Panc1 (cell line): Measurements from ENCODE around the gene KRT23. TPM values are rescaled to one million over a fixed set of nuclear protein-coding genes. Genes with fewer than 3 reads are reported as not detected.

Experiments used
- ATAC-seq: fragments of 200-7000 bp; cut with Tn5 transposase; 2 replicates; pipeline ENCODE4 v1.9.1; 2020; ENCODE audit warnings: mild to moderate bottlenecking, moderate library complexity
- BruUV-seq: library from RNA; stranded (reverse); fragments of 400-500 nt; replicated peaks from 2 replicates; lab custom pipeline; 2021; lab: Mats Ljungman, UMichigan
- CTCF ChIA-PET: fragments of 300-600 bp; sonication (Branson Sonifier 250); formaldehyde crosslinking; loops from one replicate; lab custom pipeline; 2022; ENCODE audit warnings: antibody characterized with exemption; lab: Charles Lee
- POLR2A ChIA-PET: fragments of 300-600 bp; sonication (Branson Sonifier 250); formaldehyde crosslinking; loops from one replicate; lab custom pipeline; 2022; ENCODE audit warnings: antibody characterized with exemption; lab: Charles Lee
- DNase-seq: peaks from one replicate; pipeline ENCODE4 v3.0.0-alpha.2; 2010; ENCODE audit warnings: low read depth, low spot score
- H3K27ac ChIP-seq: 2 replicates; pipeline ENCODE4 v1.5.1; 2011; ENCODE audit warnings: mild to moderate bottlenecking, low read length, inconsistent platforms
- H3K27me3 ChIP-seq: fragments of 200-500 bp; sonication (Bioruptor generic); 2 replicates; pipeline ENCODE4 v1.6.0; 2014; ENCODE audit warnings: low read length, inconsistent platforms; ENCODE audit not compliant: control insufficient read depth, insufficient read depth
- H3K36me3 ChIP-seq: fragments of 200-500 bp; sonication (Bioruptor generic); 2 replicates; pipeline ENCODE4 v1.5.1; 2014; ENCODE audit warnings: inconsistent platforms, mild to moderate bottlenecking, low read length, moderate library complexity; ENCODE audit not compliant: control insufficient read depth, insufficient read depth
- H3K4me1 ChIP-seq: 2 replicates; pipeline ENCODE4 v1.5.1; 2011; ENCODE audit warnings: inconsistent platforms, mild to moderate bottlenecking, low read length, moderate library complexity; ENCODE audit not compliant: control insufficient read depth, insufficient read depth
- H3K4me3 ChIP-seq, 2 experiments: 2 replicates each; pipeline ENCODE4 v1.5.1; 2011 to 2012; ENCODE audit warnings: low read depth in 2 of 2, low read length in 2 of 2, mild to moderate bottlenecking in 2 of 2, inconsistent platforms in 1 of 2, moderate library complexity in 1 of 2
- H3K9me3 ChIP-seq: fragments of 200-500 bp; sonication (Bioruptor generic); 2 replicates; pipeline ENCODE4 v1.5.1; 2014; ENCODE audit warnings: low read depth, mild to moderate bottlenecking, inconsistent platforms, low read length, moderate library complexity; ENCODE audit not compliant: control insufficient read depth, insufficient read depth
- CTCF ChIP-seq: fragments of 450-650 bp; IDR thresholded peaks from 2 replicates; pipeline ENCODE4 v1.5.1; 2017; ENCODE audit warnings: mild to moderate bottlenecking
- POLR2AphosphoS5 ChIP-seq: IDR thresholded peaks from 2 replicates; pipeline ENCODE4 v1.6.1; 2012; ENCODE audit warnings: mild to moderate bottlenecking, low read depth, low read length, moderate library complexity
- REST ChIP-seq, 2 experiments: IDR thresholded peaks; 2 replicates each; pipeline ENCODE4 v1.6.1; 2011 to 2012; ENCODE audit warnings: low read depth in 2 of 2, control low read depth in 1 of 2, low read length in 1 of 2, mild to moderate bottlenecking in 1 of 2, moderate library complexity in 1 of 2; ENCODE audit not compliant: insufficient read depth in 1 of 2
- SIN3A ChIP-seq: IDR thresholded peaks from 2 replicates; pipeline ENCODE4 v1.6.1; 2012; ENCODE audit warnings: low read depth, mild to moderate bottlenecking, low read length, moderate library complexity, borderline replicate concordance; ENCODE audit not compliant: insufficient read depth
- TCF7L2 ChIP-seq: IDR thresholded peaks from 2 replicates; pipeline ENCODE4 v1.6.1; 2011; ENCODE audit warnings: mild to moderate bottlenecking, low read depth, low read length, inconsistent platforms
- in situ Hi-C: cut with HindIII; loops from 2 replicates; pipeline ENCODE4 v1.10.0; 2016; ENCODE audit warnings: low sequenced_read_pairs, low pct_unique_long_range_greater_than_20kb
- intact Hi-C: fragments of 100-400 bp; cut with micrococcal nuclease; formaldehyde crosslinking; loops from one replicate; pipeline ENCODE4 v1.10.0; 2022; ENCODE audit not compliant: unreplicated experiment
- total RNA-seq: library from RNA; stranded (reverse); gene quantifications from one replicate; pipeline ENCODE4 v1.2.1, GENCODE V29; 2021; ENCODE audit not compliant: unreplicated experiment

KRT23 gene
- total RNA-seq, 1 experiment from 2014 or later = not detected

- H3K27me3 ChIP-seq = 0 out of 2 replicates have a peak, but pooled peaks cover 3% of the 10 kb centered on the region
- DNase-seq (no peak), ATAC-seq (no peak)
- no peak overlapping the region for H3K4me3 ChIP-seq
- POLR2A ChIA-PET = interaction anchor here (0.7 kb wide), 1 partner anchor 18 kb away, joined by 4 read pairs; no protein-coding TSS in a partner anchor
- BruUV-seq = no TSS peak
- CTCF ChIA-PET = no interaction called here
- in situ Hi-C loops = no loop called here
- H3K27ac ChIP-seq = no peak overlapping the region
- no peaks in the 10 kb centered on the region for H3K4me1 ChIP-seq
- intact Hi-C loops = no loop called here
- H3K9me3 ChIP-seq = no peaks in the 10 kb centered on the region
- no peak for TF ChIP-seq TCF7L2
- no peak for TF ChIP-seq CTCF
- no peak for TF ChIP-seq POLR2AphosphoS5
- no peak for TF ChIP-seq SIN3A
- TF ChIP-seq REST (IDR thresholded peaks at IDR 0.05; ENCODE audit: insufficient read depth in 1 of 2, low read depth in 2 of 2, low read length in 1 of 2) = no peak
- no peaks in the 10 kb centered on the region for H3K36me3 ChIP-seq
Measured at GRCh38 chr17:40980596-40980995, 43.1 kb upstream of the KRT23 start.

GRCh38 chr17:40980117-40980516 is 42.7 kb upstream of the KRT23 start:
- in situ Hi-C loops = no loop called here
- intact Hi-C loops = no loop called here
- Histone ChIP-seq H3K4me1 (no peaks in the 10 kb centered on the region), H3K4me3 (no peak overlapping the region), H3K27me3 (0 out of 2 replicates have a peak, but pooled peaks cover 2% of the 10 kb centered on the region), H3K9me3 (no peaks in the 10 kb centered on the region), H3K36me3 (no peaks in the 10 kb centered on the region), H3K27ac (no peak overlapping the region)
- DNase-seq = no peak
- ATAC-seq = no peak
- POLR2A ChIA-PET = interaction anchor here (0.6 to 0.7 kb wide), 2 partner anchors 18 to 50 kb away, joined by 4 read pairs; partner anchors contain the start of gene KRTAP1-4
- TF ChIP-seq POLR2AphosphoS5 (no peak), TCF7L2 (no peak), SIN3A (no peak), CTCF (no peak), REST (IDR thresholded peaks at IDR 0.05; ENCODE audit: insufficient read depth in 1 of 2, low read depth in 2 of 2, low read length in 1 of 2) (no peak)
- no TSS peak for BruUV-seq
- CTCF ChIA-PET = no interaction called here
